Measurements from ENCODE around the gene CGREF1.

CGREF1 gene, protein sequence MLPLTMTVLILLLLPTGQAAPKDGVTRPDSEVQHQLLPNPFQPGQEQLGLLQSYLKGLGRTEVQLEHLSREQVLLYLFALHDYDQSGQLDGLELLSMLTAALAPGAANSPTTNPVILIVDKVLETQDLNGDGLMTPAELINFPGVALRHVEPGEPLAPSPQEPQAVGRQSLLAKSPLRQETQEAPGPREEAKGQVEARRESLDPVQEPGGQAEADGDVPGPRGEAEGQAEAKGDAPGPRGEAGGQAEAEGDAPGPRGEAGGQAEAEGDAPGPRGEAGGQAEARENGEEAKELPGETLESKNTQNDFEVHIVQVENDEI

GRCh38 chr2:27118525-27119329 lies at the start of gene CGREF1:
Gene CGREF1 (minus strand): TSS chr2:27119128. CDS start chr2:27104366, 14,762 bp downstream.
- peak; percentile 63 for DNase-seq

DNA sequence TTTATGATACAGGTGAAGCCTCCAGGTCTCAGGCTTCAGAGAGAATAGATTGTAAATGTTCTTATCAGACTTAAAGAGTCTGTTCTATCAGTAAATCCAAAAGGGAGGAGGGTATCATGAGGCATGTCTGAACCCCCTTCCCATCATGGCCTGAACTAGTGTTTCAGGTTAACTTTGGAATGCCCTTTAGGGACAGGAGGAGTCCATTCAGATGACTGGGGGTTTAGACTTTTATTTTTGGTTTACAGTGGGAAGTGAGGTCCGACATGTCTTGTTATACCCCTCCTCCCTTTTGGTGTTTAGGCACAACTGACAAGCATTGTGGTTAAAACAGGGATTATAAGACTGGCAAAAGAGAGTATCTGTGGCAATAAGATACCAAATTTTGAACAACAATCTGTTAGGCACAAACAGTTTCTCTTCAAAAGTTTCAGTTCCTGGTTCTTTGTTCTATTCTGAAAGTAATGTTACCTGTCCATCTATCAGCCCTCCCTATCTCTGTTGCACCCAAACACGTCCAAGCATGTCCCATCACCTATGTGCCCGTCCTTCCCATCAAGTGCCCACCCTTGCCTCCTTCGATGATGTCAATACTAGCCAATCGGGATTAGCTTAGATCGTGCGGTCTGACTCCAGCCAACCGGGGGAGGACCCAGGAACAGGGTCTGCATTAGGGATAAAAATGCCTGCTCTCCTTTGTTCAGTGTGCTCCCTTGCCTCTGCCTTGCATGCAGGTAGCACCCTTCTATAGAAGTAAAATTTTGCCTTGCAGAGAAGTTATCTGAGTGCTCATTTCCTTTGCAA lies 46.2 kb upstream of the CGREF1 start:
- DNase-seq: peak; percentile 18

DNA sequence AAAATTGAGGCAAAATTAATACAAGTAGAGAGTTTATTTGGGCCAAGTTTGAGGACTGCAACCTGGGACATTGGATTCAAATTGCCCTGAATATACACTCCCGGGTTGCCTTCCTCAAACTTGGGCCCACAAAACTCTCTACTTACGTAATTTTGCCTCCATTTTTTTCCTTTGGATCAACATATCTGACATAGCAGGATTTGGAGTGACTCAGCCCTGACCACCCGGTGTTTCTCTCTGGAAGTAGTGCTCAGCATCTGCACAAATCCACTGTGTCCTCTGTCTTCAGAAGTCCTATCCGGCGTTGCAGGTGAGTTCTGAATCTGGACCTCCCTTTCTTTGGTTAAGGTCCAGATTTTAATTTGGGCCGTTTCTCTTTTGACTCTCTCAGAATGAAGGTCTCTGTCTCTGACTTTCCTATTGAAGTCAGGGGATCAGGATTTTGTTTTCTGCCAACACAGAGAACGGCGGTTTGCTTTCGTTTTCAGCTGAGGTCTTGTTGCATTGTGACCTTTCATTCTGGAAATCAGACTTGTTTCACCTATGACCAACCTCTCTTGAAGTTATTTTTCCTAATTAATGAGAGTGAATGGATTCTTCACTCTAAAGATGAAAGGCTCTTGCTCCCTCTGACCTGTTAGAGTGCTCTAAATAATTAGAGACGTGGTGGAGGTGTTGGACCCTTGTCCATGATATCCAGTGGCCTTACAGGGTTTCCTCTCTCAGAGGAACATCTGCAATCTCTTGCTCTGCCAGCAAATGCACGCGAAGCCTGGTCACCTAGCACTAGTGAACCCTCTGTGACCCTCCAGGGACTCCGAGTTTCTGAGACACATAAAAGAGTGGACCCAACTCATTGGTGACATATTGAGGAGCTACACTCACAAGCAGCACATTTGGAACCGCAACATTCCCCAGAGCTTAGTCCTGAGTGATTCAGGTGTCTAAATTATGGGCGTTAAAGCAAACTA lies 43.5 kb upstream of the CGREF1 start:
- DNase-seq: no peak

DNA sequence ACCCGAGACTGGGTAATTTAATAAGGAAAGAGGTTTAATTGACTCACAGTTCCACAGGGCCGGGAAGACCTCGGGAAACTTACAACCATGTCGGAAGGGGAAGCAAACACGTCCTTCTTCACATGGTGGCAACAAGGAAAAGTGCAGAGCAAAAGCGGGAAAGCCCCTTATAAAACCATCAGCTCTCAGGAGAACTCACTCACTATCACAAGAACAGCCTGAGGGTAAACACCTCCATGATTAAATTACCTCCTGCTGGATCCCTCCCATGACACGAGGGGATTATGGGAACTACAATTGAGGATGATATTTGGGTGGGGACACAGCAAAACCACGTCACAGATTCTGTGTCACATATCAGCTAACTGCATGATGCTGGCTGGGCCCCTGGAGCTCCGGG lies 41.3 kb upstream of the CGREF1 start:
- no peak for DNase-seq

DNA sequence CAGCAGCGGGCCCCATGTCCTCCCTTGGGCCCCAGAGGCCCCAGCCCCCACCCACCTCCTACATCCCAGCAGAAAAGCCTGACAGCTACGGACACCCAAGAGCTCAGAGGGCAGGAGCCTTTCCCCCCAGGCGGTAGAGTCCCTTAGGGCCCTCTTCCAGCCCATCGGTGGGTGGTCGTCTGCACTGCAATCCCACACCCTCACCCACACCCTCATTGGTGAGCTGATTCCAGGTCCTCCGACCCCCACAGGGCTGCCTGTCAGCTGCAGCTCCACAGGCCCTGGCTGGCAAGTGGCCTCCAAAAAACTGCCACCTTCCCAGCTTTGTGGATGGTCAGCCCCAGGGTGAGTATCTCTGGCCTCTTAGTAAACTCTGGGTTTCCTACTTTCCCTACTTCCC lies 40.3 kb upstream of the CGREF1 start:
- no peak for DNase-seq

DNA sequence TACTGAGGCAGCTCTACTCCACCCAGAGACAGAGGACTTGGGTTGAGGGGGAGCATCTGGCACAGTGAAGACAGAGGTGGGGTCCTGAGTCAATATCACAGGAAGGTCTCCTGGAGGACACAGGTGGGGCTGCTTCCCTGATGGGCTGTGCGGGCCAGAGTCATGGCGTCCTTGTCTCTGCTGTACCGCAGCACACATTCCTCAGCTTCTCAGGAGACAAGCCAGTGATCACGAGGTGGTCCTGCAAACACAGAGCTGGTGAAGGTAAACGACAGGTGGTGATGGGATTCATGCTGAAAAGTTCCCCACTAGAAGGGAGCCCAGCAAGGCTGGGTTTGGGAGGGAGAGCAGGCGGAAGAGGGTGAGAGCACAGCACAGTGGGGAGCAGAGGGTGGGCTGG lies 39.5 kb upstream of the CGREF1 start:
- DNase-seq: no peak

DNA sequence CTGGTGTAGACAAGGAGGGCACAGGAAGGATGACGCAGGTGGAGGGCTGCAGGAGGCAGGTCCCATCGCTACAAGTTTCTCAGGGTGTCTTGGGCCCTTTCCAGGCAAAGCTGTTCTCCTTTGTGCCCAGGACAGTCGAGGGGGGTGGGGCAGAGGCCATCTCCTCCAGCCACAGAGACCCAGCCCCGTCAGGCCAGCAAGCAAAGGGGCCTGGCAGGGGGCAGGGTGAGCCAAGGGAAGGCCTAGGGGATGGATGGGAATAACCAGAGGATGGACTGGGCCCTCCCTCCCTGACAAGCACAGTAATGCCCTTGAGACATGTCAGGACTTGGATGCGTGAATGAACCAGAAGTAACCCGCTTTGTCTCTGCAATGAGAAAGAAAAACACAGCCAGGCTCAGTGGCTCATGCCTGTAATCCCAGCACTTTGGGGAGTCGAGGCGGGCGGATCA lies 36.2 kb upstream of the CGREF1 start:
- no peak for DNase-seq

DNA sequence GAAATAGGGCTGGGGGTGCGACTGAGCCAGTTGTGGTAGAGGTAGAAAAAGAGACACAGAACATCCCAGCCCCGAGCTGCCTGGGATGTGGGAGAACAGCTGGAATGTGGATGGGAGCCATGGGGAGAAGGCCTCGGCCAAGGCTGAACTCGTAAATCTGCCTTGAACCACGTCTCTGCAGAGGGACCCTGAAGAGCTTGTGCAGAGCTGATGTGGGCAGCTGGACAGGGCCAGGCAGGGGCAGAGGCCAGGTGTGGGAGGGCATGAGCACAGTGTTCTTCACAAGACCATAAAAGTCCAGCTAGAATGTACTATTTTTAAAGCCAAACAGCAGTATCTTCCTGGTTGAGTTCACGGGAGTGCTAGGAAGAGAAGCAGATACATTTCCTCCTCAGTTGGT lies 35.6 kb upstream of the CGREF1 start:
- DNase-seq: no peak

DNA sequence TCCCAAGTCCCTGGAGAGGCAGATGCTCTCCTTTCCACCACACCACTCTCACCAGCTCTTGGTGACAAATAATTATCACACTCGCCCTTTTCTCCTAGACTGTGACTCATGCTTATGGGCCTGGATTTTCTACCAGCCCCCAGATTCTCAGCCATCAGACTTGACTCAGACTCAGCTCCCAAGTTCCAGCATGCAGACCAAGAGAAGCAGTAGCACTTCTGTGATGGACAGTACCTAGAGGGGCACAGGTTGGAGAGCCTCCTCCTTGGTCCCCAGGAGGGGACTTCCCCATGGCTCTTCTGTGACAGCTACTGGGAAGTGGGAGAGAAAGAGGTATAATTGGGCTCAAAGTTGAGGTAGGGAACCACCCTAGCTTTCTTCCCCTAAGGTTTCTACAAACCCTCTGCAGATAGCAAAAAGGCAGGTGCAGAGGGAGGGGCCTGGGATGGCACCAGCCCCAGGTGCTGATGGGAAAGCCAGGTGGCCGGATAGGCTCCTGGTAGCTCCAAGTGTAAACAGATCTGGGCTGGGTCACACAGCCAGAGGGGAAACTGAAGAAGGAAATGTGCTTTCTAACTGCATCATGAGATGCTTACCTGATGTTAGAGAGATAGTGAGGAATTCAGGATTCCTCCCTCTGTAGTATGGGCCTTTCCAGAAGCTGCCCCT lies 34.0 kb upstream of the CGREF1 start:
- no peak for DNase-seq

DNA sequence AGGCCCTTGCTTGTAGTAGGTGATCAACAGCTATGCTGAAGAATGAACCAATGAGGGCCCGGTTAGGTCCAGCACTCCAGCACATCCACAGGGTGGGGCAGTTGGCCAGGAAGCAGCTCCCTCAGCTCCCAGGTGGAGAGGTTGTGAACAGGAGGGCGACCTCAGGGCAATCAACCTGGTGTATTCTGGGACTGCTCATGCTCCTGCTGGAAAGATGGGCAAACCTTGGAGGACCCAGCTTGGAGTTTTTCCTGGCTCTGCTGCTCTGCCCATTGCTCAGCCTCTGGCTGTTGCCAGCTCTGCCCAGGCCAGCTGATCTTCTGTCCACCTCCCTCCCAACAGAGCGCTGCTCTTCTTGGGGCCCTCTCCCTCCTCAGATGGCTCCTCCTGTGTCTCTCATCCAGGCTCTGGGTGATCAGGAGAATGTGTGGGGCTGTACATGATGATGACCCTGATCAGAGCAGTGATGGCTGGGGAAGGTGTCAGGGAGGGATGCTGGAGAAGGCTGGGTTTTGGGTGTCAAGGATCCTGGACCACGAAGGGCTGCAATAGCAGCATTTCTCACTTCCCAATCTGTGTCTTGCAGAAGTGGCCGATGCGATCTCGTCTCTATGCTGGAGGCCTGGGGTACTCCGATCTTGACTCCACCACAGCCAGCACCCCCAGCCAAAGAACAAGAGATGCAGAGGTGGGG lies 33.3 kb upstream of the CGREF1 start:
- DNase-seq: no peak

DNA sequence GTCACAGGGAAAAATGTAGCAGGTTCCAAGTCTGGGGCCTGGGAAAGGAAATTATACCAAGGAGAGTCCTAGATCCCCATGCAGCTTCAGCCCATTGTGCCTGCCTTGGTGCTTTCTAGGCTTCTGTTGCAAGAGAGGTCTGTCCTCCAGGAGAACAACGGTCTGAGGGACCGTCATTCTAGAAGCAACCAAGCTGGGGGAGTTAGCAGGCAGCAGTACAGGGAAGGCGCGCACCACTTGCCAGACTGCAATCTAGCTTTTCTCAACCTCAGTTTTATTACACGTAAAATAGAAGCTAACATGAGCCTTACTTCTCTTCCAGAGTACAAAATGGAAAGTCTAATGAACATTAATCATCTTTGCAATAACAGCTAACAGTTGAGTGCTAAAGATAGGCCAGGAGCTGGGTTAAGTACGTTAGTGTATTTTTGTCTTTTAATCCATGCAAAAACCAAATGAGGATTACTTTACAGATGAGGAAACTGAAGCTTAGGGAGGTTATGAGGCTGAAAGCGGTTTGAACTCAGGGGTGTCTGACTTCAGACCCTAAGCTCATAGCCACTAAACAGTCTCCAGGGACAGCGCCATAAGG lies 31.8 kb upstream of the CGREF1 start:
- DNase-seq: peak; percentile 77

DNA sequence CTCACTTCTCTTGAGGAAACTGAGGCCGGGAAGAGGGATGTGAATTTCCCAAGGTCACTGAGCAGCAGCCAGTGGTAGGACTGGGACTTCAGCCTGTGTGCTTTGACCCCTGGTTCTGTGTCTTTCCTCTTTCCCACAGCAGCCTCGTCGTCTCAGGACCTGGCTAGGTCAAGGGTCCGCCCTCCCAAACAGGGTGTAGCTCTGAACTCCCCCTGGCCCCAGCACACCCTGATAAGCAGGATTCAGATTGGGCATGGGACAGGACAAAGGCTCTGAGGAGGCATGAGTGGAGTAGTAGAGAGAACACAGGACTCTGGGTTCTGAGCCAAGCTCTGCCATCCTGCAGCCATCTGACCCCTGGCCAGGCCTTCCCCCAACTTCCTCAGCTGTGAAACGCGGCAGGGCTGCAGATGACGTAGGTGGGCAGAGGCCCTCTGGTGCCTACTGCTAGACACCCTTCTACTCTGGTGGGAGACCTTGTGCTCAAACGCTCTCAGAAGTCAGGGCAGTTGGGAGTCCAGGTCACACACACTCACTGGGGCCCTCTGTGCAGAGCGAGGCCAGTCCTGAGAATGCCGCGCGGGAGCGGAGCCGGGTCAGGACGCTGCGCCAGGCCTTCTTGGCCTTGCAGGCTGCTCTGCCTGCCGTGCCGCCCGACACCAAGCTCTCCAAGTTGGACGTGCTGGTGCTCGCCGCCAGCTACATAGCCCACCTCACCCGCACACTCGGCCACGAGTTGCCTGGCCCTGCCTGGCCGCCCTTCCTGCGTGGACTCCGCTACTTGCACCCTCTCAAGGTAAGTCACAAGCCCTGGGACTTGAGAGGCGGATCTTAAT lies 30.9 kb upstream of the CGREF1 start:
- DNase-seq: no peak

DNA sequence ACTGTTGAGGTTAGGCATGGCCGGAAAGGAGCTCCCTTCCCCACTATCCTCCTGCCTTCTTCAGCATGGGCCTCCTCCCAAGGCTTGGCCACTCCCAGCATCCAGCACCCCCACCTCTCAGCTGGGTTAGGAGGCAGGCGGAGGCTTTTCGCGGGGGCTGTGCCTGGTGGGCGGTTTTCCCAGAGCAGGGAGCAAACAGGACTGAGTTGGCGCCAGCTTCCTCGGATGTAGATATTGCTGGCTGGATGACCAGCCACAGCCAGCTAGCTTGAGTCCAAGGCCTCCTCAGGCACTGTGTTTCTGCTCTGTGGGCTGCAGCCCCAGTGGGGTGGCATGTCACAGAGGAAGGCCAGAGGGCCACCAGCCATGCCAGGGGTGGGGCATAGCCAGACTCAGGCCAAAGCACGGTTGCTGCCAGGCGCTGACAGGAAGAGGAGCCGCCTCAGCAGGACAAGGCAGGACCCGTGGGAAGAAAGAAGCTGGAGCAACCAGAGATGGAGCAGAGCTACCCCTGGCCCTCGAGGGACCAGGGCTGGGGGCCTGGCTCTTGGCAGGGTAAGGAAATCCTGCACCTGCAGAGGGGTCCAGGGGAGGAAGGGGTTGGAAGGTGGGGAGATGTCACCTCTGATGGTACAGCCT lies 30.0 kb upstream of the CGREF1 start, which contains the start of gene TCF23:
TSS of gene TCF23 (plus strand) at position 204 of the 639 bp plus-strand sequence. CDS start at position 334, 130 bp downstream.
- DNase-seq: no peak

DNA sequence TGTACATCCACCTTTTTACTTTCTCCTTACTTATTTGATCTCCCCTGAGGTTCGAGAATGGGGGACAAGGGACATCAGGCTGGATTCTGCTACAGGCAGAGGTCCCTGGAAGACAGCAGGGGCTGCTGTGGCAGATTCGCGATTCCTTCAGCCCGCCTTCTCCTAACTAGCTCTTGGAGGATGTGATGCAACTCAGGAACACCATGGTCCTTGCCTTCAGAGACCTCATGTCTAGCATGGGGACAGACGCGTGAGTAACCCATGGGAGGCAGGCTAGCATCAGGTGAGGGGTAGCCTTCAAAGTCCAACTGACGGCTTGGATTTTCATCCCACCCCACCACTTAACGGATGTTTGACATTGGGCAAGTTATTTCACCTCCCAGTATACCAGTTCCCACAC lies 29.0 kb upstream of the CGREF1 start:
- DNase-seq: no peak

GRCh38 chr2:27145682-27146081 lies 26.8 kb upstream of the CGREF1 start:
- no peak for DNase-seq

- no peak for DNase-seq
Measured at GRCh38 chr2:27143285-27143684, 24.4 kb upstream of the CGREF1 start.

DNA sequence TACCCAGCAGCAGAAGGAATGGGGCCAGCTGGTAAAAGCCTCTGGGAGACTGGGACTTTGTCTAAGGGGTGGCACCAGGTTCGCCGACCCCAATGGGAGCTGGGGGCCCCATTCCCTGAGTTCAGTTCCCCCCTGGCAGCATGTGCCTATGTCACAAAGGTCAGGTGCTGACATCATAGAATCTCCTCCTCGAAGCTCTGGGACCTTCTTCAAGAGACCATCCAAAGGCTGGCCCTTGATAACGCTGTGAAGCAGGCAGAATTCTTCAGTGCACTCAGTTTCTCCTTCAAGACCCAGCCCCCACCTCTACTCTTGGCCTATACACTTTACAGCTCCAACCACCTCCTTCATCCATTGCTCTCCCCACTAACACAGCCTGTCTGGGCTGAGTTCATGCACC lies 20.4 kb upstream of the CGREF1 start, which contains the start of gene PRR30:
TSS of gene PRR30 (minus strand) at position 101 of the 400 bp plus-strand sequence. CDS start 1,081 bp downstream, outside the sequence.
- no peak for DNase-seq

DNA sequence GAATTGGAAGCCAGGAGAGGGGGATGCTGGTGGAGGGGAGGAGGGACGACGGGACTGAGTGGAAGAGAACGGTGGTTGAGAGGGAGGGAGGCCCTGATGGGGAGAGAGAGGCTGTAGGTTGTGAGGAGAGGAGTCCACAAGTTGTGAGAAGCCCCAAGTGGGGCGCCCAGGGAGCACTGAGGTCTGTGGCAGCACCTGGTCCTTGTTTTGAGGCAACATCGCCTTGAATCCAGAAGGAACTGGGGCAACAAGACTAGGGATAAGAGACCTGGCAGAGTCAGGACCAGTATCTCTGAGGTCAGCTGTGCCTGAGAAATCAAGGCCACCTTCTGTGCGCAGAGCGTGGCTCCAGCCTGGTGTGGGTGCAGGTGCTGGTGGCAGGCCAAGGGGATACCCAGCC lies 19.2 kb upstream of the CGREF1 start:
- no peak for DNase-seq

Data from NCI-H82 (cell line).